Measurements from ENCODE around the gene SCRT2.
A peak's percentile ranks its signal among the peaks of the same experiment; 100 is the strongest.
"Not testable (repeated sequence)": the region's sequence is repeated elsewhere in the genome, so short reads cannot be mapped to it uniquely, and the experiment has no call there.

SCRT2 gene

DNA sequence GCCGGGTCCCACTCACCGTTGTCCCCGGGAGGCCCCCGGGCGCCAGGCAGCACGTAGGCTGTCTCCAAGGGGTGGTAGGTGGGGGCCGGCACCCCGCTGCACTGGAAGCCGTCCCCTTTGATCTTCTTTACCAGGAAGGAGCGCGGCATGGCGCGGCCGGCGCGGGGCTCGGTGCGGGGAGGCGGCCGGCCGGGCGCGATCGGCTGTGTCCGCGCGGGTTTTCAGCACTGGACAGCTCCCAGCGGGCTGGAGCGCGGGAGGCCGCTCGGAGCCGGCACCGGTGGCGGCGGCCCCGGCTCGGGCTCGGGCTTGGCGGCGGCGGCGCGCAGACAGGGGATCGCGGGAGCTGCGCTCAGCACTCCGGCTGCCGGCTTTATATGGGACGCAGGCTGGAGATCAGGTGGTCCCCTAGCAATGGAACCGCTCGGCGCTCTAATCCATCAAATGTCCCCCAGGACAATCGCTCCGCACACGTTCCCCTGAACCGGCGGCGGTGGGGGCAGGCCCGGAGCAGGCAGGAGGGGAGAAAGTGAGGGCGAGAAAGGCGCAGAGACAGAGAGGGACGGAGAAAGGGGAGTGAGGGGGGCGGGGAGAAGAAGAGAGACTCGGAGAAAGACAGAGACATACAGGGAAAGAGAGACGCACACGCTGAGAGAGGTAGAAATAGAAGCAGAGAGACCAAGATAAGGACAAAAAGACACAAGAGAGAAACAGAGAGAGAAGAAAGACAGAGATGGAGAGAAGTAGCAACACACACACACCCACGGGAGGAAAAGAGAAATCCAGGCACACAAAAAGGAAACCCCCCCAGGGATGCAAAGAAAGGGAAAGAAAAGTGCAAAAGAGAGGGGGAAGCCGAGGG is at the start of gene SCRT2:
Gene SCRT2, minus strand, starts transcription at position 350 of the 862 bp plus-strand sequence. Its CDS starts 201 bp downstream, at position 149.
- peak; percentile 53 to 56 for DNase-seq (ENCODE audit: low read depth in 2 of 2)

GRCh38 chr20:724797-725196 is 49.2 kb upstream of the SCRT2 start:
- not testable (repeated sequence) for DNase-seq (ENCODE audit: low read depth in 2 of 2)

DNA sequence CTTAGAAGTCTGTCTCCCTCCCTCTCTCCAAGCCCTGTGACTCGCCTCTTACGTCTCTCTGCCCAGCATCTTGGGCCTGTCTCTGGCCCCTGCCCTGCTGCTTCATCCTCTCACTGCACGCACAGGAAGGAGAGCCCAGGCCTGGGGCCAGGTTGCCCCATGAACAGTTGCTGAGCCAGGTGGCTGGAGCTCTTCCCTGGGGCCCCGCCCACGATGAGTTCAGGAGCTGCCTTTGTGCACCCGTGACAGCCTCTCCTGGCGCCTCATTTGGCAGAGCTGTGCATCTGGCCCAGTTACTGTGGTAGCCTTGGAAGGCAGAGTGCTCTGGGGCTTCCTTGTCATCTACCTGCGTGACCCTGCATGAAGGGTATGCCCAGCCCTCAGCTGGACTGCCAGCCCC is 48.2 kb upstream of the SCRT2 start:
- no peak for DNase-seq (ENCODE audit: low read depth in 2 of 2)

GRCh38 chr20:722822-723644 is 47.4 kb upstream of the SCRT2 start:
- no peak for DNase-seq (ENCODE audit: low read depth in 2 of 2)

DNA sequence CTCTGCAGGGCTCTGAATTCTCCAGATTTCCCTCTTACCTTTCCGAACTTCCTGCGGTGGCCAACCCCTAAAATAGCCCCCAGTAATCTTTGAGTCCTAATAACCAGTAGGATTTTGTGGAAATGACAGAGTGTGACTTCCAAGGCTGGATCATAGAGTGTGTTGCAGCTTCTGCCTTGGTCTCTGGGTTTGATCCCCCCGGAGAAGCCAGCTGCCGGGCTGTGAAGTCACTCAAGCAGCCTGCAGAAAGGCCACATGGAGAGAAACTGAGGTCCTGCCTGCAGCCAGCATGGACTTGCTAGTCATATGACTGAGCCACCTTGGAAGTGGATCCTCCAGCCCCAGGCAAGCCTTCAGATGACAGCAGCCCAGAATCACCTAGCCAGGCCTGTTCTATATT is 46.3 kb upstream of the SCRT2 start:
- no peak for DNase-seq (ENCODE audit: low read depth in 2 of 2)

- DNase-seq (ENCODE audit: low read depth in 2 of 2), result no peak
Observed at GRCh38 chr20:719816-720215, 44.2 kb upstream of the SCRT2 start.

- DNase-seq (ENCODE audit: low read depth in 2 of 2), result no peak
Observed at GRCh38 chr20:719068-719467, 43.5 kb upstream of the SCRT2 start.

DNA sequence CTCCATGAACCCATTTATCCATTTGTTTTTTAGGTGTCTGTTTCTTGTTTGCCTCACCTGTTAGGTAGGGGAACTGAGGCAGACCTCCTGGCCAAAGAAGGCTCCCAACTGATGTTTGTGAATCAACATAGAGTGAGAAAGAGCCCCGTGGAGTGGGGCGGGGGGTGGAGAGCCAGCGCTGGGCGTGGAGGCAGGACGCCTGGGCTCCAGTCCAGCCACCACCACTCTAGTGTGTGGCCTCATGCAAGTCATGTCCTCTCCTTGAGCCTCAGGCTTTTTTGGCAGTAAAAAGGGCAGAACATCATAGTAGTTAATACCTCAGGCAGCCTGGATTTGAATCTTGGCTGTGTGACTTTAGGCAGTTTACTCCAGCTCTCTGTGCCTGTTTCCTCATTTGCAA is 42.2 kb upstream of the SCRT2 start:
- no peak for DNase-seq (ENCODE audit: low read depth in 2 of 2)

DNA sequence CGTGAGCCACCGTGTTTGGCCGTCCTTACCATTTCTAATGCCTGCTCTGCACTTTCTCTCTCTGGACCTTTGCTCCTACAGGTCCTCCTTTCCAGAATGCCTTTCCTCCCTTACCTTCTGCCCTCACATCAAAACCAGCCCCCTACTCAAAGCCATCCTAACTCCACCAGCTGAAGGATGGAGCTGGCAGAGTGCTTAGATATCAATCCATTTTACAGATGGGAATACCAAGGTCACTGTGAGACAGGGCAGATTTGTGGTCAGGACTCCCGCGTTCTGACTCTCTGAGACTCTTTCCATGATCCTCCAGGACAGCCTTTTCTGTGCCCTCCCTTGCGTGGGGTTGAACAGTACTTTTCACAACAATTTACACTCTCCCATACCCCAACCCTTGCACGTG is 41.7 kb upstream of the SCRT2 start:
- DNase-seq (ENCODE audit: low read depth in 2 of 2), result no peak

- DNase-seq (ENCODE audit: low read depth in 2 of 2), result no peak
Observed at GRCh38 chr20:714453-714852, 38.9 kb upstream of the SCRT2 start.

DNA sequence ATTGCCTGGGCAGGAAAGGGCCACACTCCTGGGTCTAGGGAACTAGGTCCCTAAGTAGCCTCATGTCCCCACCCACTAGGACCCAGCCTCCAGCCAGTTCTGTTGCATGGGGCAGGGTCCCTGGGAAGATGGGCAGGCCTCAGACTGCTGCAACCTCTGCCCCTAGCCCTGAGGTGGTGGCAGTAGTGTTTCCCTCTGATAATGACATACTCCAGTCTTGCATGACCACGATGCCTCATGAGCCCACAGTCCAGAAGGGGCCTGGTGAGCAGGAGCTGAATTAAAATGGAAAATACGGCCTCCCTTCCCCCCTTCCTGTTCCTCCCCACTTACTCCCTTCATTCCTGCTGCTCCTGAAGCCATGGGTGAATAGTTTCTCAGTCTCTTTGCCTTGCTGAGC is 36.0 kb upstream of the SCRT2 start:
- no peak for DNase-seq (ENCODE audit: low read depth in 2 of 2)

GRCh38 chr20:710780-711450 is 35.3 kb upstream of the SCRT2 start:
- DNase-seq (ENCODE audit: low read depth in 2 of 2), result no peak

DNA sequence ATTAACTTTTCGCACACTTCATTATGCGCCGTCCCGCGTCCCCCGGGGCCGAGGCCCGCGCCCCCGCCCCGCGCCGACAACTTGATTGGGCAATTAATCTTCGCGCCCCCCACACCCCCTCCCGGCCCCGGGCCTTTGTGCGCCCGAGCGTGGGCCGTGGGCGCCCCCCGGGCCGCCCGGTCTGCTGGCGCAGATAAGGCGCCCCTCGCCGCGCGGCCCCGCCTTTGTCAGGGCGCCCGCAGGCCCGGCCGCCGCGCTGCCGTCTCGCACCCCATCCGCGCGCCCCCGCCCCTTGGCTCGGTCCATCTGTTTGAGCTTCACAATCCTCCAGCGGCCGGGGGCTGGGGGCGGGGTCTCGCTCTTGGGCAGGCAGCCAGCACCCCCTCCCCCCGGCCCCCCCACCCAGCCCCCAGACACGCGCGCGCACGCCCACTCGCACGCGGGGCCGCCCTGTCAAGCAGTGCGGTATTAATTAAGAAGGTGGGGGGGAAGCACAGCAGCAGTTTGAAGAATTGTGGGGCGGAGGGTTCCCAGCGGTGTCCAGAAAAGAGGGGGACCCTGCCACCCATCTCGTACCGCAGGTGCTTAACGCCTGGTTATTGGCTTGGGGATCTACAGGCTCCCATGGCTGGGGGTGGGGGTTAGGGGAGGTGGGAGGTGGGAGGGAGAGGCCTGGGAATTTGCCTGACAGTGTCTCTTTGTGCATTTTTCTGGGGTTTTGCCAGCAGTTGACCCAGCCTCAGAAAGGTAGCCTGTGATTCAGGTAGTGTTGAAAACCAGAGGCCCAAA is 34.6 kb upstream of the SCRT2 start:
- no peak for DNase-seq (ENCODE audit: low read depth in 2 of 2)

DNA sequence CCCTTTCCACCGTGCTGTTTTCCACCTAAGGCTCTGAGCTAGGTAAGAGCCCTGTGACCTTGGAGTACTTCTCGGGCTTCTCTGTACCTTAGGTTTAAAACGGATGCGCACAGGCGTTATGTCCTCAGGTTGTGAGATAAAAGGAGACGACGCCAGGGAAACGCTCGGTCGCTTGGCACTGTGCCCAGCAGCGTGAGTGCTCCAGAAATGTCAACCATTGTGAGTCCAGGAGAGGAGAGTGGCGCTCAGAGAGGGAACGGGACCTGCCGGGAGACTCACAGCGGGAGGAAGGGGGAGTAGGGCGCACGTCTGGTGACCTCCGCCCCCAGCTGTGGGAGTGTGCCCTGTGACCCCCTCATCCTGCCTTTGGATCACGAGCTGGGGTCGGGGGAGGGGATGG is 33.8 kb upstream of the SCRT2 start:
- DNase-seq (ENCODE audit: low read depth in 2 of 2), result no peak

- DNase-seq (ENCODE audit: low read depth in 2 of 2), result no peak
Observed at GRCh38 chr20:708956-709355, 33.4 kb upstream of the SCRT2 start.

DNA sequence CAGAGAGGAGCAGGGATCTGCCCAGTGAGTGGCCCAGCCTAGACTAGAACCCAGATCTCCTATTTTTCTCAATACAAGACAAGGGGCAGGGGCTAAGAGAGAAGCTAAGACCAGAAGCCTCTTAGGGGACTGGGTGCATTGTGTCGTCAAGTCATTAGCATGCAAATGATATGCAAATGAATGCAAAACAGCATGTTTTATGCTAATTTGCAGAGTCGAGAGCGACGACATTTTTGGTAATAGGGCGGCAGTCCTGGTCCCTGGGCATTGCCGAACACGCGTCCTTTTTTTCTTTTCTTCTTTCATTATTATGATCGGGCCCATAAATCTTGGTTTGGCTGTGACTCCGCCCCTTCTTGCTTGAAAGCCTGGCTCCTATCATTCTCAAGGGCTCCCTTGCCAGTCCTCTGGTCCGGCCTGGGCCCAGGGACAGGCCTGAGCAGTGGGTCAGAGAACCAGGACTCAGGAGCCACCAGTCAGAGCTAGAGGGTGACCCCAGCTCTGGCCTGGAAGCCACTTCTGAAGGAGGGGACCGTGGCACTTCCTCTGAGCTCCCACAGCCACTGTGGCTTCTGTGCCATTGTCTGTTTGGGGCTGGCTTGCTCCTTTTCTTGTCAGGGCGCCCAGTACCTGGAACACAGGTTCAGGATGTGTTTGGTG is 32.0 kb upstream of the SCRT2 start:
- DNase-seq (ENCODE audit: low read depth in 2 of 2), result no peak

DNA sequence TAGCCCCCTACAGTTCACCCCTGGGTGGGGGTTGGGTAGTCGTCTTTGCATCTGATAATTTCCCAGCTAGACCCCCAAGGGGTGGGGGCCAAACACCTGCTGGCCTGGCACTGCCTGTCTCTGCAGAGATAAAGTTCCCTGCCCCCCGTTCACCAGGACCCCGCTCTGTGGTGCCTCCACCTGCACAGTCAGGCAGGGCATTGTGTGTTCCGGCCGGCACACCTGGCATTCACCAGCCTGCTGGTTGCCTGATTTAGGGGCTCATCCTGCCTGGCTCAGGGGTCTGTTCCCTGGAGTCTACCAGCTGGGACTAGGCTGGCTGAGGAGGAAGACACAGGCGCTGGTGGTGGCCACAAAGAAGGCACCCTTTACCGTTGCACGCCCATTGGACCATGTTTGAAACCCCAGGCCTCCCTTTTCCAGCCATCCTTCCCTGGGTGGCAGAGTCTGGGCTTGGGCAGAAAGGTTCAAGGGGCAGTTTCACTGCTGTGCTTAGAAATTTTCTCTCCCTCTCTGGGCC is 30.8 kb upstream of the SCRT2 start:
- DNase-seq (ENCODE audit: low read depth in 2 of 2), result no peak

DNA sequence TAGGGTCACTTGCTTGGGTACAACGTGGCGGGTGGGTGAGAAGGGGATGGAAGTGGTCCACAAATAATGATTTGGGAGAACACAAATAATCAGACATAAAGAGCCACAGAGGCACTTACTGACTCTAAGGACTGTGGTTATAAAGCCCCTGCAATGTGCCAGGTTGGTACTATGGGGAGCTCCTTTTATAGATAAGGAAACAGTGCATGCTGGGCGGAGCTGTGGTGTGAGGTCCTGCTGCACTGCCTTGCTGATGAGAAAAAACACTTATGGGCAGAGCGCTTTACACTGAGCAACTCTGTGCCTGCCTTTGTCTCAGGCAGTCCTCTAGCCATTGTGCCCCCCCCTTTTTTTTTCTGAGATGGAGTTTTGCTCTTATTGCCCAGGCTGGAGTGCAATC is 29.1 kb upstream of the SCRT2 start:
- no peak for DNase-seq (ENCODE audit: low read depth in 2 of 2)

GRCh38 chr20:703426-703825 is 27.8 kb upstream of the SCRT2 start:
- no peak for DNase-seq (ENCODE audit: low read depth in 2 of 2)

DNA sequence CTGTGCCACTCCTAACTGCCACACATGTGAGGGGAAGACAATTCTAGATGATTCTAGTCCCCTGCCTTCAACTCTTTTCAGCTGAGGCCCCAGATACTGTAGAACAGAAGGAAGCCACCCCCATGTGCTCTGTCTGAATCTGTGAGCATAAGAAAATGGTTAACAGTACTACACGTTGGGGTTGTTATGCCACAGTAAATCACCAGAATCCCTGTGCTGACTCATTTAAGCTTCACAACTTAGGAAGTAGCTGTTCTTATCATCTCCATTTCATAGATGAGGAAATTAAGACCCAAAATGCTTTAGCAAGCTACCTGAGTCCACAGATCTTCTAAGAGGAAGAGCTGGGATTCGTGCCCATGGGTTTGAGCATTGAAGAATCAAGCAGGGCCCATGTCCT is 27.4 kb upstream of the SCRT2 start:
- DNase-seq (ENCODE audit: low read depth in 2 of 2), result no peak

Measured in stimulated activated CD4-positive, alpha-beta T cell treated with anti-CD3 and anti-CD28 coated beads, Interleukin-4, amount 100 ng/mL, for 48 hours (primary cell).